ENCODE measurements around the gene SGO2.
A peak's percentile ranks its signal among the peaks of the same experiment; 100 is the strongest.

The SGO2 gene

GRCh38 chr2:200584639-200585038, 58.6 kb downstream of the SGO2 start:
- H2AFZ ChIP-seq (ENCODE audit: low read depth, low read length, severe bottlenecking) = no peak overlapping the region
- no peak overlapping the region for H3K27ac ChIP-seq (ENCODE audit: low read depth, low read length)
- no peak overlapping the region for H3K4me3 ChIP-seq (ENCODE audit: insufficient read depth, low read length, poor library complexity, severe bottlenecking)
- no peaks in the 10 kb centered on the region for H3K9me2 ChIP-seq (replicated peaks; ENCODE audit: insufficient read depth, low read length)
- peaks cover 15% of the 10 kb centered on the region for H3K36me3 ChIP-seq (ENCODE audit: low read length)
- no peaks in the 10 kb centered on the region for H3K27me3 ChIP-seq (ENCODE audit: low read length)
- H3K9me3 ChIP-seq (ENCODE audit: insufficient read depth, low read length) = no peaks in the 10 kb centered on the region
- H3K79me2 ChIP-seq (ENCODE audit: insufficient read depth, low read length) = no peaks in the 10 kb centered on the region
- H3F3A ChIP-seq (ENCODE audit: insufficient read depth) = peaks cover 3% of the 10 kb centered on the region; the same call in 1 of the 2 replicates
- H4K20me1 ChIP-seq (ENCODE audit: low read depth, low read length) = no peaks in the 10 kb centered on the region
- H3K9ac ChIP-seq (ENCODE audit: low read length) = no peak overlapping the region
- H3K4me2 ChIP-seq (ENCODE audit: low read depth, low read length, poor library complexity, severe bottlenecking) = peak overlapping the region; percentile 17
- TF ChIP-seq CTCF (IDR thresholded peaks at IDR 0.05; ENCODE audit: insufficient read depth, low read length, poor library complexity, severe bottlenecking) = no peak
- TF ChIP-seq EZH2phosphoT487 (conservative IDR thresholded peaks at IDR 0.05; ENCODE audit: low read length) = no peak

GRCh38 chr2:200585340-200585729, 59.3 kb downstream of the SGO2 start:
- peaks cover 15% of the 10 kb centered on the region for H3K36me3 ChIP-seq (ENCODE audit: low read length)
- no peak overlapping the region for H3K4me2 ChIP-seq (ENCODE audit: low read depth, low read length, poor library complexity, severe bottlenecking)
- no peak overlapping the region for H3K27ac ChIP-seq (ENCODE audit: low read depth, low read length)
- no peaks in the 10 kb centered on the region for H3K79me2 ChIP-seq (ENCODE audit: insufficient read depth, low read length)
- H3K27me3 ChIP-seq (ENCODE audit: low read length) = no peaks in the 10 kb centered on the region
- H3F3A ChIP-seq (ENCODE audit: insufficient read depth) = peaks cover 3% of the 10 kb centered on the region; the same call in 1 of the 2 replicates
- no peak overlapping the region for H3K9ac ChIP-seq (ENCODE audit: low read length)
- no peak overlapping the region for H2AFZ ChIP-seq (ENCODE audit: low read depth, low read length, severe bottlenecking)
- H3K4me3 ChIP-seq (ENCODE audit: insufficient read depth, low read length, poor library complexity, severe bottlenecking) = no peak overlapping the region
- H3K9me2 ChIP-seq (replicated peaks; ENCODE audit: insufficient read depth, low read length) = no peaks in the 10 kb centered on the region
- TF ChIP-seq CTCF (IDR thresholded peaks at IDR 0.05; ENCODE audit: insufficient read depth, low read length, poor library complexity, severe bottlenecking) (no peak), EZH2phosphoT487 (conservative IDR thresholded peaks at IDR 0.05; ENCODE audit: low read length) (no peak)
- no peaks in the 10 kb centered on the region for H4K20me1 ChIP-seq (ENCODE audit: low read depth, low read length)
- no peaks in the 10 kb centered on the region for H3K9me3 ChIP-seq (ENCODE audit: insufficient read depth, low read length)

- no peak within 1 kb of the TSS for H2AFZ ChIP-seq (ENCODE audit: low read depth, low read length, severe bottlenecking)
- H3K27me3 ChIP-seq (ENCODE audit: low read length) = no peaks in the 10 kb centered on the region
- no peaks in the 10 kb centered on the region for H3K79me2 ChIP-seq (ENCODE audit: insufficient read depth, low read length)
- H3F3A ChIP-seq (ENCODE audit: insufficient read depth) = peaks cover 3% of the 10 kb centered on the region; the same call in 1 of the 2 replicates
- no peaks in the 10 kb centered on the region for H3K9me3 ChIP-seq (ENCODE audit: insufficient read depth, low read length)
- no peaks in the 10 kb centered on the region for H4K20me1 ChIP-seq (ENCODE audit: low read depth, low read length)
- no peak within 1 kb of the TSS for H3K4me2 ChIP-seq (ENCODE audit: low read depth, low read length, poor library complexity, severe bottlenecking)
- H3K9ac ChIP-seq (ENCODE audit: low read length) = no peak within 1 kb of the TSS
- H3K36me3 ChIP-seq (ENCODE audit: low read length) = peaks cover 12% of the 10 kb centered on the region
- H3K4me3 ChIP-seq (ENCODE audit: insufficient read depth, low read length, poor library complexity, severe bottlenecking) = no peak within 1 kb of the TSS
- no peak within 1 kb of the TSS for H3K27ac ChIP-seq (ENCODE audit: low read depth, low read length)
- no peaks in the 10 kb centered on the region for H3K9me2 ChIP-seq (replicated peaks; ENCODE audit: insufficient read depth, low read length)
- TF ChIP-seq CTCF (IDR thresholded peaks at IDR 0.05; ENCODE audit: insufficient read depth, low read length, poor library complexity, severe bottlenecking) (no peak), EZH2phosphoT487 (conservative IDR thresholded peaks at IDR 0.05; ENCODE audit: low read length) (no peak)
Observed at GRCh38 chr2:200585730-200586643, 60.0 kb downstream of the SGO2 start, which contains the start of gene AOX1. Gene AOX1, plus strand, starts transcription at chr2:200586014. Its CDS starts 95 bp downstream, at chr2:200586109.

Data from SU-DHL-6 (cell line).